Mucosa of descending colon (tissue), 3 donors: ENCODE data around the gene CHRM1. TPM values are rescaled to one million over a fixed set of nuclear protein-coding genes. Genes with fewer than 3 reads are reported as not detected.
"Not testable (repeated sequence)": the region's sequence is repeated elsewhere in the genome, so short reads cannot be mapped to it uniquely, and the experiment has no call there.

Experiments
- ATAC-seq: fragments of 200-7000 bp; cut with Tn5 transposase; one replicate; pipeline ENCODE4 v1.9.1; 2020; ENCODE audit warnings: mild to moderate bottlenecking, moderate library complexity
- DNase-seq, 3 donors: peaks; one replicate each; pipeline ENCODE4 v3.0.0-alpha.2; 2020
- H3K36me3 ChIP-seq: fragments of 200-600 bp; one replicate; pipeline ENCODE4 v1.8.0; 2021; ENCODE audit warnings: low read depth, mild to moderate bottlenecking
- H3K4me1 ChIP-seq: fragments of 200-600 bp; one replicate; pipeline ENCODE4 v1.8.0; 2021; ENCODE audit warnings: low read depth, mild to moderate bottlenecking
- H3K4me3 ChIP-seq: fragments of 200-600 bp; one replicate; pipeline ENCODE4 v1.8.0; 2021; ENCODE audit warnings: mild to moderate bottlenecking
- H3K9me3 ChIP-seq: fragments of 200-600 bp; one replicate; pipeline ENCODE4 v1.8.0; 2021; ENCODE audit warnings: mild to moderate bottlenecking
- CTCF ChIP-seq: fragments of 200-600 bp; IDR thresholded peaks from one replicate; pipeline ENCODE4 v1.8.0; 2022; ENCODE audit warnings: antibody characterized with exemption, mild to moderate bottlenecking
- intact Hi-C, 2 donors: fragments of 100-400 bp; cut with DNase I in 1 of 2; cut with micrococcal nuclease in 1 of 2; formaldehyde crosslinking; loops; one replicate each; pipeline versions ENCODE4 v1.11.0 to v1.11.1; 2022; cut with DNase I, micrococcal nuclease
- total RNA-seq, 3 donors: library from RNA; stranded (reverse); fragmentation: NEBNext Ultra II Directional in 2 of 3; extraction: Animal tissue kit (Norgen Biotek cat#: 25700) in 2 of 3; gene quantifications; one replicate each; pipeline versions ENCODE4 v1.2.1 to v1.2.4, GENCODE V29; 2021 to 2023
- donor health status: DM: no; HTN: no; CAD: no; lungs with moderate emphysema.
- donor health status: DM: no; HTN: no; CAD: no.
- donor health status: DM: no; HTN: yes; CAD: no.

The CHRM1 gene
- total RNA-seq, 3 donors from 2014 or later = 0.89 to 1.4 (median 0.96) TPM

GRCh38 chr11:62874851-62875250 lies 46.3 kb downstream of the CHRM1 start:
- Histone ChIP-seq H3K9me3 (no peaks in the 10 kb centered on the region), H3K4me3 (no peak overlapping the region), H3K36me3 (no peaks in the 10 kb centered on the region), H3K4me1 (peaks cover 3% of the 10 kb centered on the region)
- no peak for TF ChIP-seq CTCF
- DNase-seq = no peak
- ATAC-seq = no peak
- intact Hi-C loops = no loop called here

GRCh38 chr11:62865635-62866034 lies 55.5 kb downstream of the CHRM1 start:
- no peak for TF ChIP-seq CTCF
- no peaks in the 10 kb centered on the region for H3K9me3 ChIP-seq
- intact Hi-C loops = no loop called here
- H3K4me3 ChIP-seq = no peak overlapping the region
- no peak for DNase-seq
- no peaks in the 10 kb centered on the region for H3K4me1 ChIP-seq
- H3K36me3 ChIP-seq = no peaks in the 10 kb centered on the region
- ATAC-seq = no peak

GRCh38 chr11:62863687-62864335 lies 57.4 kb downstream of the CHRM1 start:
- TF ChIP-seq CTCF = no peak
- no peaks in the 10 kb centered on the region for H3K4me1 ChIP-seq
- H3K9me3 ChIP-seq = no peaks in the 10 kb centered on the region
- intact Hi-C loops = loop anchor here (2.0 to 5.0 kb wide), 2 partner anchors 72 to 77 kb away; partner anchors contain the start of genes TMEM179B (in 1 of the 2) and TMEM223 (in 1 of the 2)
- H3K4me3 ChIP-seq = no peak overlapping the region
- DNase-seq = no peak
- H3K36me3 ChIP-seq = no peaks in the 10 kb centered on the region
- no peak for ATAC-seq

DNA sequence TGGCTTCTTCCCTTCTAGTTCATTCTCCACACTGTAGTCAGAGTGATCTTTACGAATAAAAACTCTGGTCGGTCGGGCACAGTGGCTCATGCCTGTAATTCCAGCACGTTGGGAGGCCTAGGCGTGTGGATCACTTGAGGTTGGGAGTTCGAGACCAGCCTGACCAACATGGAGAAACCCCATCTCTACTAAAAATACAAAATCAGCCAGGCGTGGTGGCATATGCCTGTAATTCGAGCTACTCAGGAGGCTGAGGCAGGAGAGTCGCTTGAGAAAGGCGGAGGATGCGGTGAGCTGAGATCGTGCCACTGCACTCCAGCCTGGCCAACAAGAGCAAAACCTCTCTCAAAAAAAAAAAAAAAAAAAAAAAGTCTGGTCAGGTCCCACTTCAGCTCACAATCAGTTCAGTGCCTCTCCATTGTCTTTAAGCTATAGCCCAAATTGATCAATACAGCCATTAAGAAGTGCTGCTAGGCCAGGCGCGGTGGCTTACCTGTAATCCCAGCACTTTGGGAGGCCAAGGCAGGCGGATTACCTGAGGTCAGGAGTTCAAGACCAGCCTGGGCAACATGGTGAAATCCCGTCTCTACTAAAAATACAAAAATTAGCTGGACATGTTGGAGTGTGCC lies 59.5 kb downstream of the CHRM1 start:
- H3K4me3 ChIP-seq, ATAC-seq, H3K9me3 ChIP-seq, H3K4me1 ChIP-seq, H3K36me3 ChIP-seq: not testable (repeated sequence)
- peak in 1 of 3 donors; percentile 22 for DNase-seq
- intact Hi-C loops = loop anchor here (2.0 to 5.0 kb wide), 2 partner anchors 69 to 75 kb away; partner anchors contain the start of genes TMEM179B (in 1 of the 2) and TMEM223 (in 1 of the 2)

GRCh38 chr11:62860835-62861563 lies 60.2 kb downstream of the CHRM1 start:
- DNase-seq = peak in 1 of 3 donors; percentile 2
- no peak for TF ChIP-seq CTCF
- no peaks in the 10 kb centered on the region for H3K36me3 ChIP-seq
- H3K4me1 ChIP-seq = peaks cover 9% of the 10 kb centered on the region
- intact Hi-C loops = loop anchor here in 1 of 2 donors (5.0 kb wide), 1 partner anchor 69 kb away; the partner anchor contains the start of gene TMEM223
- H3K9me3 ChIP-seq = no peaks in the 10 kb centered on the region
- no peak for ATAC-seq
- no peak overlapping the region for H3K4me3 ChIP-seq

GRCh38 chr11:62859281-62859703 lies 61.9 kb downstream of the CHRM1 start:
- ATAC-seq, DNase-seq, H3K36me3 ChIP-seq, H3K9me3 ChIP-seq, intact Hi-C loops, H3K4me3 ChIP-seq: not testable (repeated sequence)
- H3K4me1 ChIP-seq = peaks cover 16% of the 10 kb centered on the region

Other genes with a start within 250 kb of the CHRM1 start
- gene UQCC3, start 249.7 kb downstream of the CHRM1 start, total RNA-seq = 10 to 100 TPM in 2 of 3 donors, 1 to 10 TPM in 1; 9.0 to 12.1 (median 10.8) TPM
- 10 to 100 TPM in 2 of 3 donors, 1 to 10 TPM in 1; 7.4 to 10.6 (median 10.6) TPM for gene LBHD1, start 249.1 kb downstream of the CHRM1 start, total RNA-seq
- 100 to 1,000 TPM in 1 of 3 donors, 10 to 100 TPM in 2; 79.2 to 138 (median 87.3) TPM for gene UBXN1, start 242.3 kb downstream of the CHRM1 start, total RNA-seq
- 10 to 100 TPM in 1 of 3 donors, 1 to 10 TPM in 2; 1.2 to 11.5 (median 5.6) TPM for gene LRRN4CL, start 231.8 kb downstream of the CHRM1 start, total RNA-seq
- 10 to 100 TPM; 59.0 to 63.4 (median 61.0) TPM for gene BSCL2, start 213.9 kb downstream of the CHRM1 start, total RNA-seq
- 1 to 10 TPM in 1 of 3 donors, under 1 TPM in 2; 0.35 to 5.2 (median 0.92) TPM for gene GNG3, start 213.7 kb downstream of the CHRM1 start, total RNA-seq
- 10 to 100 TPM; 53.0 to 70.3 (median 58.6) TPM for gene HNRNPUL2, start 193.9 kb downstream of the CHRM1 start, total RNA-seq
- gene TTC9C, start 192.9 kb downstream of the CHRM1 start, total RNA-seq = 10 to 100 TPM; 27.7 to 31.8 (median 29.3) TPM
- gene ZBTB3, start 167.2 kb downstream of the CHRM1 start, total RNA-seq = 10 to 100 TPM; 10.9 to 15.6 (median 13.0) TPM
- gene POLR2G, start 159.8 kb downstream of the CHRM1 start, total RNA-seq = 10 to 100 TPM; 39.4 to 49.6 (median 41.5) TPM
- 10 to 100 TPM; 17.0 to 23.5 (median 17.1) TPM for gene TAF6L, start 150.0 kb downstream of the CHRM1 start, total RNA-seq
- 10 to 100 TPM; 39.8 to 62.2 (median 54.0) TPM for gene TMEM179B, start 134.0 kb downstream of the CHRM1 start, total RNA-seq
- gene TMEM223, start 129.4 kb downstream of the CHRM1 start, total RNA-seq = 10 to 100 TPM; 12.8 to 16.6 (median 14.8) TPM
- gene NXF1, start 115.9 kb downstream of the CHRM1 start, total RNA-seq = 100 to 1,000 TPM in 1 of 3 donors, 10 to 100 TPM in 2; 46.7 to 103 (median 55.0) TPM
- 10 to 100 TPM; 38.7 to 44.3 (median 41.7) TPM for gene STX5, start 89.3 kb downstream of the CHRM1 start, total RNA-seq
- not detected for gene TEX54, start 88.5 kb downstream of the CHRM1 start, total RNA-seq
- gene WDR74, start 81.8 kb downstream of the CHRM1 start, total RNA-seq = 10 to 100 TPM; 35.0 to 42.4 (median 38.8) TPM
- 100 to 1,000 TPM; 116 to 127 (median 124) TPM for gene SLC3A2, start 40.5 kb downstream of the CHRM1 start, total RNA-seq
- gene SLC22A6, start 63.6 kb upstream of the CHRM1 start, total RNA-seq = not detected
- not detected for gene SLC22A8, start 94.5 kb upstream of the CHRM1 start, total RNA-seq
- not detected for gene SLC22A24, start 222.9 kb upstream of the CHRM1 start, total RNA-seq